ENCODE results near the gene PRKN. TPM values are rescaled to one million over a fixed set of nuclear protein-coding genes. Genes with fewer than 3 reads are reported as not detected.

The PRKN gene
- total and polyA plus RNA-seq, 10 donors, result 0.23 to 14.1 (median 7.0) TPM

GRCh38 chr6:161511447-161512095 is 1216.0 kb downstream of the PRKN start:
- H3K4me1 ChIP-seq, result no peaks in the 10 kb centered on the region
- no peaks in the 10 kb centered on the region for H3K36me3 ChIP-seq
- no peak overlapping the region for H3K27ac ChIP-seq
- H3K9me3 ChIP-seq, result no peaks in the 10 kb centered on the region
- TF ChIP-seq POLR2AphosphoS5 (IDR thresholded peaks at IDR 0.05) (no peak), POLR2A (IDR thresholded peaks at IDR 0.05) (no peak), CTCF (IDR thresholded peaks at IDR 0.05 in 8 of 11, conservative IDR thresholded peaks at IDR 0.05 in 3 of 11) (no peak)
- no peak for DNase-seq
- no peaks in the 10 kb centered on the region for H3K27me3 ChIP-seq (replicated peaks in 1 of 7)
- no peak overlapping the region for H3K4me3 ChIP-seq
- whole genome bisulfite sequencing, 5 donors, result 73 to 87% (median 82%) methylated on average over 9 of the region's 9 CpGs
- intact Hi-C loops (cut with DNase I; ENCODE audit: low total_unique reads), result no loop called here

- DNase-seq, result no peak
- no peaks in the 10 kb centered on the region for H3K4me1 ChIP-seq
- H3K9me3 ChIP-seq, result no peaks in the 10 kb centered on the region
- intact Hi-C loops (cut with DNase I; ENCODE audit: low total_unique reads), result no loop called here
- H3K4me3 ChIP-seq, result no peak overlapping the region
- H3K36me3 ChIP-seq, result no peaks in the 10 kb centered on the region
- WGBS, 5 donors, result 83 to 90% (median 88%) methylated on average over 6 of the region's 6 CpGs
- no peaks in the 10 kb centered on the region for H3K27me3 ChIP-seq (replicated peaks in 1 of 7)
- no peak overlapping the region for H3K27ac ChIP-seq
- TF ChIP-seq POLR2AphosphoS5 (IDR thresholded peaks at IDR 0.05), result no peak
- TF ChIP-seq CTCF (IDR thresholded peaks at IDR 0.05 in 8 of 11, conservative IDR thresholded peaks at IDR 0.05 in 3 of 11), result no peak
- no peak for TF ChIP-seq POLR2A (IDR thresholded peaks at IDR 0.05)
These were observed 1219.2 kb downstream of the PRKN start for GRCh38 chr6:161508341-161508740.

GRCh38 chr6:161507375-161507774 is 1220.2 kb downstream of the PRKN start:
- Histone ChIP-seq H3K36me3 (no peaks in the 10 kb centered on the region), H3K27ac (no peak overlapping the region), H3K4me3 (no peak overlapping the region), H3K9me3 (no peaks in the 10 kb centered on the region), H3K27me3 (replicated peaks in 1 of 7) (no peaks in the 10 kb centered on the region), H3K4me1 (no peaks in the 10 kb centered on the region)
- no peak for TF ChIP-seq POLR2A (IDR thresholded peaks at IDR 0.05)
- no peak for TF ChIP-seq CTCF (IDR thresholded peaks at IDR 0.05 in 8 of 11, conservative IDR thresholded peaks at IDR 0.05 in 3 of 11)
- TF ChIP-seq POLR2AphosphoS5 (IDR thresholded peaks at IDR 0.05), result no peak
- DNase-seq, result no peak
- intact Hi-C loops (cut with DNase I; ENCODE audit: low total_unique reads), result no loop called here
- 28 to 49% (median 46%) methylated on average over 4 of the region's 4 CpGs for whole genome bisulfite sequencing, 5 donors

- Histone ChIP-seq H3K27me3 (replicated peaks in 1 of 7) (no peaks in the 10 kb centered on the region), H3K4me1 (no peaks in the 10 kb centered on the region), H3K4me3 (no peak overlapping the region), H3K27ac (no peak overlapping the region), H3K36me3 (no peaks in the 10 kb centered on the region), H3K9me3 (no peaks in the 10 kb centered on the region)
- 43 to 69% (median 67%) methylated on average over 4 of the region's 4 CpGs for WGBS, 5 donors
- intact Hi-C loops (cut with DNase I; ENCODE audit: low total_unique reads), result no loop called here
- DNase-seq, result no peak
- TF ChIP-seq CTCF (IDR thresholded peaks at IDR 0.05 in 8 of 11, conservative IDR thresholded peaks at IDR 0.05 in 3 of 11), result no peak
- no peak for TF ChIP-seq POLR2A (IDR thresholded peaks at IDR 0.05)
- no peak for TF ChIP-seq POLR2AphosphoS5 (IDR thresholded peaks at IDR 0.05)
These were observed 1224.0 kb downstream of the PRKN start for GRCh38 chr6:161503570-161503969.
